ENCODE measurements around the gene WDR35. TPM values are rescaled to one million over a fixed set of nuclear protein-coding genes. Genes with fewer than 3 reads are reported as not detected.
A peak's percentile ranks its signal among the peaks of the same experiment; 100 is the strongest.

WDR35 gene
- total RNA-seq, 1 donor: 13.0 TPM

DNA sequence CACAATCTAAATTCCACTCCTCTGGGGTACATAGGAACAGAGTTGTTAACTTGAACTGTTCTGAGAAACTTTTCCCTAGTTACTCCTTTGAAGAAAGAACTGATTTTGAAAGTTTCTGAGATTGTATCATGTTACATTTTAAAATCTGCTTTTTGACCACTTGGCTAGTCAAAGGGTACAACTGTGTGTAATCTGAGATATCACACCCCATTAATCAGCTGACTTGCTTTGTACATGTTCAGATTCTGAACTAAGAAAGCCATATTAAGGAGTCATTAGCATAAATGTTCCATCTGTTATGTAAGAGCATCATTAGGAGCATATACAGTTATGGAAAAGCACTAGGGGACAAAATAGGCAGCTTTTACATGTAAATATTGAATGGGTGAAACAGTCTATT lies 3.8 kb upstream of the WDR35 start:
- DNase-seq (ENCODE audit: low read depth): no peak

DNA sequence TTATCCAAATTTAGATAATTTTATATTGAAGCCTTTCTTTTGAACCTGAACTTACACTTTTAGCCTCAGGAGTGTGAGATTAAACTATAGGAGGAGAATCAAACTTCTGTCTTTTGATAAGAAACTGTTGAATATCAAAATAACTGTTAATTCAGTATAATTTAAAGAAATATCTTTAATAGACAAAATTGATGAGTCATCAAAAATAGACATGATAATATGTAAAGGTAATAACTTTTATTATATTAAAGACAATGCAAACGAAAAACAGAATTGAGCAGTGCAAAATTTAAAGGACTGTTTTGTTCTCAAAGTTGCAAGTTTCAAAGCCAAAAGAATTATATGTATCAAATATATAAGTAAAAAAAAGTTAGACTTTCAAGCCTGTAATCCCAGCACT lies 2.0 kb upstream of the WDR35 start:
- DNase-seq (ENCODE audit: low read depth): no peak
- TF ChIP-seq, protein P1, sequence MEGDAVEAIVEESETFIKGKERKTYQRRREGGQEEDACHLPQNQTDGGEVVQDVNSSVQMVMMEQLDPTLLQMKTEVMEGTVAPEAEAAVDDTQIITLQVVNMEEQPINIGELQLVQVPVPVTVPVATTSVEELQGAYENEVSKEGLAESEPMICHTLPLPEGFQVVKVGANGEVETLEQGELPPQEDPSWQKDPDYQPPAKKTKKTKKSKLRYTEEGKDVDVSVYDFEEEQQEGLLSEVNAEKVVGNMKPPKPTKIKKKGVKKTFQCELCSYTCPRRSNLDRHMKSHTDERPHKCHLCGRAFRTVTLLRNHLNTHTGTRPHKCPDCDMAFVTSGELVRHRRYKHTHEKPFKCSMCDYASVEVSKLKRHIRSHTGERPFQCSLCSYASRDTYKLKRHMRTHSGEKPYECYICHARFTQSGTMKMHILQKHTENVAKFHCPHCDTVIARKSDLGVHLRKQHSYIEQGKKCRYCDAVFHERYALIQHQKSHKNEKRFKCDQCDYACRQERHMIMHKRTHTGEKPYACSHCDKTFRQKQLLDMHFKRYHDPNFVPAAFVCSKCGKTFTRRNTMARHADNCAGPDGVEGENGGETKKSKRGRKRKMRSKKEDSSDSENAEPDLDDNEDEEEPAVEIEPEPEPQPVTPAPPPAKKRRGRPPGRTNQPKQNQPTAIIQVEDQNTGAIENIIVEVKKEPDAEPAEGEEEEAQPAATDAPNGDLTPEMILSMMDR (IDR thresholded peaks at IDR 0.05; ENCODE audit: insufficient read depth, low read depth, low read length): no peak
- no peak overlapping the region for H3K4me3 ChIP-seq (ENCODE audit: low read depth, low read length)

More for the DNA sequence above, 3.8 kb upstream of the WDR35 start:
- TF ChIP-seq, protein P1 (IDR thresholded peaks at IDR 0.05; ENCODE audit: insufficient read depth, low read depth, low read length): no peak
- no peak overlapping the region for H3K4me3 ChIP-seq (ENCODE audit: low read depth, low read length)

DNA sequence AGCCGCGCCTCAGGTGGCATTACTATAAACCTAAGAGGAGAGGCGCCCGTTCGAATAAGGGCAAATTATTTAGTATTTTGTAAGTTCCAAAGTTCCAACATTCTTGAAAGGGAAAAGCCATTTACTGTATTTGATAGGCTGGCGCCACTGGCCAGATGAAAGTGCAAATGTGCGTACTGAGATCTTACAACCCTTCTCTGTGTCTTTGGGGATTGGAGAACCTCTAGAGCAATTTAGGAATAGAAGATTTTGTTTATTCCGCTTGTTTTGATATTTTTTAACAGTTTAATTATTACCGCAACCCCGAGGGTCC lies 467 bp upstream of the WDR35 start:
- H3K4me3 ChIP-seq (ENCODE audit: low read depth, low read length): peak overlapping the region; percentile 85
- TF ChIP-seq, protein P1 (IDR thresholded peaks at IDR 0.05; ENCODE audit: insufficient read depth, low read depth, low read length): no peak
- DNase-seq (ENCODE audit: low read depth): peak; percentile 6

DNA sequence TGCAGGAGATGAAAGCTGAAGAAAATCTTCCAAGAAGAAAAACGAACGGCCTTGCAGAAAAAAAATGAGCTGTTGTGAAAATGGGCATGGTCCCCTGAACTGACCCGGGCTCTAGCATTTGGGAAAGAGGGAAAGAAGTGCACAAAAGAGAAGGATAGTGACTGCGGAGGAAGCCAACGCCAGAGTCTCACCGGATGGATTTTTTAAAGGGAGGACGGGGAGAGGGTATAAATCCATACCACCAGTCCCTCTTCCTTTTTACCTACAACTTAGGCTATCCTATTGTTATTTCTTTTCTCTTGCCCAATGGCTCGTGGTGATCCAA lies 601 bp downstream of the WDR35 start:
- peak overlapping the region; percentile 85 for H3K4me3 ChIP-seq (ENCODE audit: low read depth, low read length)
- DNase-seq (ENCODE audit: low read depth): no peak
- TF ChIP-seq, protein P1 (IDR thresholded peaks at IDR 0.05; ENCODE audit: insufficient read depth, low read depth, low read length): no peak

GRCh38 chr2:19988600-19988999 lies 1.3 kb downstream of the WDR35 start:
- no peak for DNase-seq (ENCODE audit: low read depth)
- peak overlapping the region; percentile 85 for H3K4me3 ChIP-seq (ENCODE audit: low read depth, low read length)
- TF ChIP-seq, protein P1 (IDR thresholded peaks at IDR 0.05; ENCODE audit: insufficient read depth, low read depth, low read length): no peak

DNA sequence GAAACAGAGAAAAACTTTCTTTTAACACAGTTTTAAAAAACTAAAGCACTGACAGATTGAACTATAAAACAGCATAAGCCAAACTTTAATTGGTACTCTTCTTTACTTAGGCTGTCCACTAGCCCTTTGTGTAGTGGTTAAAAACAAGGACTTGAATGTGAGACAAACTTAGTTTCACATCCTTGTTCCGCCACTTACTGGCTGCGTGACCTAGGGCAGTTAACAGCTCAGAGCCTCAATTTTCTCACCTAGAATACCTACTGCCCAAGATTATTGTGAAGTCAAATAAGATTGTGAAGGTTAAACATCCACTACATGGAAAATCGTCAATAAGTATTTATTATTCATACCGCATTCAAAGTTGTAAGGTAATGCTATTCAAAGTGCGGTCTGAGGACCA lies 2.0 kb downstream of the WDR35 start:
- TF ChIP-seq, protein P1 (IDR thresholded peaks at IDR 0.05; ENCODE audit: insufficient read depth, low read depth, low read length): no peak
- no peak overlapping the region for H3K4me3 ChIP-seq (ENCODE audit: low read depth, low read length)
- no peak for DNase-seq (ENCODE audit: low read depth)

DNA sequence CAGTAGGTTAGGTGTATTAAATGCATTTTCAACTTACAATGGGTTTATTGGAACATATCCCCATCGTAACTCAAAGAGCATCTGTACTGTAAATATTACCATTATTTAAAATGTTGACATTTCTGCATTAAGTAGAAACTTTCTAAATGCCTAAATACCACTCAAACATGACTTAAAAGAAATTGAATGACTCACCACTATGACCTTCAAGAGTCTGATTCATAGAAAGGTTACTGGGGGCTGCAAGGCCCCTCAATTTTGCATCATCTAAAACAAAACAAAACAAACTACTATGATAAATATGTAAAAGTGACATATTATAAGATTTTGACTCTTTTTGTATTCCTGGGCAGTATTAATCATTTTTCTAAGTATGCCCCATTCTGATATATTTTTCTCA lies 7.6 kb downstream of the WDR35 start:
- H3K4me3 ChIP-seq (ENCODE audit: low read depth, low read length): no peak overlapping the region
- TF ChIP-seq, protein P1 (IDR thresholded peaks at IDR 0.05; ENCODE audit: insufficient read depth, low read depth, low read length): no peak
- peak; percentile 7 for DNase-seq (ENCODE audit: low read depth)

Measured in fibroblast of villous mesenchyme (primary cell).